Epidermal melanocyte (primary cell): ENCODE measurements around the gene P3H2.

Experiments
- DNase-seq: peaks from one replicate; pipeline ENCODE4 v3.0.0; 2011; ENCODE audit warnings: low spot score; ENCODE audit not compliant: insufficient read length

The P3H2 gene

DNA sequence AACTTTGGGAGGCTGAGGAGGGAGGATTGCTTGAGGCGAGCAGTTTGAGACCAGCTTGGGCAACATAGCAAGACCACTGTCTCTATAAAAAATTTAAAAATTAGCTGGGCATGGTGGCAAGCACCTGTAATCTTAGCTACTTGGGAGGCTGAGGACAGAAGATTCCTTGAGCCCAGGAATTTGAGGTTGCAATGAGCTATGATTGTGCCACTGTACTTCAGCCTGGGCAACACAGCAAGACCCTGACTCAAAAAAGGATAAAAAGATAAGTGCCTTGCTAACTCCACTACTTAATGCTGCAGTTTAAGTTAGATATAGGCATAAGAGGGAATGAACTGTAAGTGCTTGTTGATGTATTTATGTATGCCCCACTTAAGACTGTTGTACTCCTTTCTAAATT is 102.2 kb downstream of the P3H2 start:
- no peak for DNase-seq

DNA sequence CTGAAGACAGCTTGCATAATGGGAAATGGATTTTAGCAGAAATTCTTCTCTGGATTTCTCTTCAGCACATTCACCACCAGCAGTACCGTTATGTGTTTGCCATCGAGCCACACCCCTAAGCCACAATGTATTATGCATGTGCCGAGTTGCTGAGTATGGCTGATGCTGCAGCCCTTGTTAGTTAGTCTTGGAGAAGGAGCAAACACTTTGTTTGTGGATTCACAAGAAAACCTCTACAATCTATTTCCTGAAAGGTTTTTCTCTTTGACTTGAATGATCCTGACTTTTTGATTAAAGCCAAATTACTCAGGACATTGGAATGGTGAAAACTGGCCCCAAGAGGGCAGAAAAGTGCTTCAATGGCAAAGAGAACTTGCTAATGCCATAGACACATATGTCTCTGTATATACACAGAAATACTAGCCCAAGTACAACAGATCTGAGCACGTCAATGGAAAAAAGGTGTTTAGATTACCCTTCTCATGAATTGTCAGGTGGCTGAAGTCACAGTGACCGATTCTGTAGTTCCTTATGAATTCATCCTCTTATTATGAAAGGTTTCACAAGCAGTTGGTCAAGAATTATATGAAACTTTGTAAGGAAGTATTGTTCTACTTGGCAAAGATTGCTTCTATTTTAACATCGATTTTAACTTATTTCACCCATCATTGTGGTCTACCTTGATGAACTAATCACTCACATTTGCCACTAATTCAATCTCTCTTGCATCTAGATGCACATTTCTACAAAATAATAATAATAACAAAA is 103.0 kb downstream of the P3H2 start:
- DNase-seq = peak; percentile 19

DNA sequence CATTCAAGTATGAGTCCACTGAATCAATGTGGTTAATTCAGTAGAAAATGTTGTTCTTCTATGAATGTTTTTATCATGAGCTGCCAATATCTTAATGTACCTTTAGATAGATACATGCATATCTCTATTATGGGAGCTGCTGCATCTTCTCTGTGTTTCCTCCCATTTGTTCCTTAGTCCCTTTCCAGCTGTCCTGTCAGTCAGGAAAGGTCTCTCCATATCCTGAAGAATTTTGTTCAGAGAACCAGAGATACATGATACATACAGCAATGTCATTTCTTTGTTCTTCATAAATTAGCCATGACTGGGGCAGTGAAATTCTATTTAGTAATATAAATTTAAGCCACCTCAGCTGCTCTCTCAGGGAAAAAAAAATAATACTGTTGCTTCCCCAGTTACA is 103.7 kb downstream of the P3H2 start:
- DNase-seq = no peak

DNA sequence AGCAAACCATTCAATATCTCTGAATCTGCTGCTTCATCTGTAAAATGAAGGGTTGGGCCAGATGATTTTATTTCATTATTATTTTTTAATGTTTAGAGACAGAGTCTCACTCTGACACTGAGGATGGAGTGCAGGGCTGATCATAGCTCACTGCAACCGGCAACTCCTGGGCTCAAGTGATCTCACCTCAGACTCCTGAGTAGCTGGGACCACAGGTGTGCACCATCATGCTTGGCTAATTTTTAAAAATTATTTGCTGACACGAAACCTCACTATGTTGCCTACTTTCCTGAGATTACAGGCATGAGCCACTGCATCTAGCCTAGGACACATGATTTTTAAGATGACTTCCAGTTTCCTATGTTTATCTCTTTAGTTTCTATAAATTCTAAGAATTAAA is 105.8 kb downstream of the P3H2 start:
- no peak for DNase-seq

DNA sequence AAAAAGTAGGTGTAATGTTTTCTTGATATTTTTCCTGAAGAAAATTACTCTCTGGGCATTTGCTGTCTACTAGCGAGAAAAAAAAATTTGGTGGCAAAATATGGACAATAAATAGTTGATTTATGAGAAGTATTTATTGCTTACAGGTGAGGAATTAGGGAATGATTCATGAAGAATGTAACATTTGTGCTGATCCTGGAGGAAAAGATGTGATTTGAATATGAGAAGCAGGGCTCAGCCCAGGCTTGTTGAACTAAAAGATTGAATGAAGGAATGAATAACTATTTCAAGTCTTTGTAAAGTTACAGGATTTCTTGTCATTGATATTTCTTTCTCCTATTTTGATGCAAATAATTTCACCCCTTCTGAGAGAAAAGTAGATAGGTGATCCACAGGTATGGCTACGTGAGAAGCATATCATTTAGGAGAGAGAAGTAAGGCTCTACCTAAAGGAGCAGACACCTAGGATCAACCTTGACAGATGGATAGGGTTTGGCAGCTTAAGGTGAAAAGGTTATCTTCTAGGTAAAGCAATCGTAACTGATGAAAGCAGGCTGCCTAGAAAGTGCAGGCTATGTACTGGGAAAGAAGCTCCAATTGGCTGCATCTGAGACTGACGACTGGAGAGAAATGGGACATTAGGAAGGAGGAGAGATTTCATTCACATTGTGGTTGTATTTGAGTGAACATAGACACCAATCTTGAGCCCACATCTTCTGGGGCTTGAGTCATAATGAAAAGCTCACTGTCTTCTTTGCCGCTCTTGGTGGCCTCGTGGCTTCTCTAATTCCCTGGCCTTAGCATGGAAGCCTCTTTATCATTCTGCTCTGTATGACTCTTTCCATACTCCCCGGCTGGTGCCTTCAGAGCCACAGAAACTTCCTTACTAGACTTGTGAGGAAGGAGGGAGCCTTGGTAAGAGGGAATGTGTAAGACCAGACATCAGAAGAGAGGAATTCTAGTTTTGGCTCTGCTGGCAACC is 106.5 kb downstream of the P3H2 start:
- no peak for DNase-seq

DNA sequence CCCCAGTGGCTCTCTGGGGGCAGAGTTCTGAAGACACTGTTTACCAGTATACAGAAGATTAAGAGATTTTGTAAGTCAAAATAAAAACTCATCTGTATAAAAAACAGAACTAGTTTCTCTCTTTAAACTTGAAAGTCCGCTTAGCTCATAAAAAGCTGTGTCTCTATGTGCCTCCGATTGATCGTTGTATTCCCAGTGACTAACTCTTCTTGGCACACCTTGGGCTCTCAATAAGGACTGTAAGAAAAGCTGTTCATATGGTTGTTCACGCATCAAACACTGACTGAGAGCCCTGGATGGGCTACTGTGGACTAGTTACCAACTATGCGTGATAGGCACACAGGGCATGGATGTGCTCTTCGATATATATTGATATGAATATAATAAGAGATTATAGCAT is 107.9 kb downstream of the P3H2 start:
- DNase-seq = no peak

DNA sequence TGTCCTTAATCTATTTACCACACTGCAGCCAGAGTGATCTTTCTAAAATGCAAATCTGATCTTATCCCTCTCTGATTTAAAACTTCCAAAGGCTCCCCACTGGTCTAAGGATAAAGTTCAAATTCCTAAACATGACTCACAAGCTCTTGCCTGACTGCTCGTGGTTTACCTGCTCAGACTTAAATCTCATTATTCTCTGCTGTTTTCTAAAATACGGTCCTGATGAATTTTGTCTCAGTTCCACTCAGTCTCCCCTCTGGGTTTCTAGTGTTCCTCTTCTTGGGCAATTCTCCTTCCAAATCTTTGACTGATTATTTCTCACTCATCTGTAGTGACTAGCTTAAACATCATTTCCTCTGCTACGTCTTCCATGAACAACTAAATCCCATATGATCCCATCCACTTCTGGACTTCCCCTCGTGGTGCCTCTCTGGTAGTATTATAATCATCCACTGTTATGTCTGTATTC is 108.3 kb downstream of the P3H2 start:
- DNase-seq = no peak

DNA sequence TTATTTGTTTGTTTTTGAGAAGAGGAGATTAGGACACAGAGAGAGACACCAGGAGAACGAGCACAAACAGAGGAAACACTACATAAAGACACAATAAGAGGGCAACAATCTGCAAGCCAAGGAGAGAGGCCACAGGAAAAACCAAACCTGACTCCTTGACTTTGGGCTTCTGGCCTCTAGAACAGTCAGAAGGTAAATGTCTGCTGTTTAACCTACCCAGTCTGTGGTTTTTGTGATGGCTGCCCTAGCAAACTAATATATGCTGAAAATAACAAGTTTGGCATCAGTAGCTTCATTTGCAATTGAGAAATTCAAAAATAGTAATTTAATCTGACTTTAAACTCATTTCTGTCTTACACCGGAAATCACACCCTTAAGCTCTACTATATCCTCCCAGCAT is 110.2 kb downstream of the P3H2 start:
- no peak for DNase-seq

DNA sequence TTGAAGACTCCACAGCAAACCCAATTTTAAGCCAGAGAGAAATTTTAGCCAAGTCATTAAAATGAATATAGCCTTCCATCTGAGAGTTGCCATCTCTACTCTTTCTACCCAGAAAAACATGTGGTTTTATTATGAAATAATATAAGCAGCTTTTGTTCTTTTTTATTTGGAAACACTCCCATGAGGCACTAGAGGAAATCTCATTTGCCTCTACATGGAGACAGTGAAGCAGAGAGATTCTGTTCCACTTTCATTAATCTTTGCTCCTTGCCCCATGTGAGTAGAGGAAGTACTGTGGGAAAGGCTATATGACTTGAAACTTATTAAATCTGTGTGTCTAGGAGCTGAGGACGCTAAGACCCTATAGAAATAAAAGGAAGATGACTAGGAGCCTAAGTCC is 111.1 kb downstream of the P3H2 start:
- DNase-seq = no peak

DNA sequence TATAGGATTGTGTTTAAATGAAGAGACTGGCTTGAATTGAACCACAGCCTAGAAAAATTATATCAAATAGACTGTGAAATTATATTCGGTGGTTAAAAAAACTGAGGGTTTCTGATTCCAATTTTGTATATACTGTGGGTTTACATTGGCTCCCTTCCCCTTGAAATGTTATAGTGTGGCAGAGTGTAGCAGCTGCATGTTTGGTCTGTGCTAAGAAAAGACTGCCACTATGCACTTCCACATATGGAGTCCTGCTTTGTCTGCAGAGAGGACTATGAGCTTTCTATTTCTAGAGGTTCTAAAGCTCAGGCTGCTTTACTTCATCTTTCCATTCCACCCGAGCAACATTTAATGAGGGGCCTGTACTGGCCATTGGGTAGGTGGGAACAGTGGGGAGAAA is 112.3 kb downstream of the P3H2 start:
- no peak for DNase-seq

DNA sequence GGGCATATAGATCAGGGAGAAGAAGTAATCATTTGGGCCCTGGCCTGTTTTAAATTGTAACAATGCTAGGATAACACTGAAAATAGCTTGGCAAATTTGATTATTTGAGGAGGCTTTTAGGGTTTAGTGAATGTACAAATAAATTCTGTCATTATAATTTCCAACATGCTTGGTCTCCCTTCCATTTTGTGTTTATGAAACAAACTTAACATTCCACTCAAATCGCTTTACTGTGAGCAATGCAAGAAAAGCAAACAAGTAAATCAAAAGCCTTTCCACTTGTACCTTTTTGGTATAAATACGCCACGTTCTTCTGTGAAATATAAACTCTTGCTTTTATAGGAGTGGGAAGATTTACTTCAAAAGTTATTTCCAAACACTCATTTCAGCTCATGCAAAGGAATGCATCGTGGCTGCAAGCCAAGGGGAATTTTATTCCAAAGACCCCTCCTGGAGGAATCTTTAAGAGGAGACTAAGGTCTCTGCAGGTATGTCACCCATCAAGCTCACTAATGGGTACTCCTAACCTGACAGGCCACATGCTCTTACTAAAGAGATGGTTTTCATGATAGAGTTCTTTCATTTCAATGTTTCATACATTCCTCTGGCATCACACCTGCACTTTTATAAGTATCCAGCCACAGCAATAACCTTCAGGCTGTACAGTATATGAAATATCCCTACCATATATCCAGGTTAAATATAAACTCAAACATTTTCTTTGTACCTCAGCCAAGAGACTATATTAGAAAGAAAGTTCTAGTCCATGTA is 115.2 kb downstream of the P3H2 start:
- no peak for DNase-seq

DNA sequence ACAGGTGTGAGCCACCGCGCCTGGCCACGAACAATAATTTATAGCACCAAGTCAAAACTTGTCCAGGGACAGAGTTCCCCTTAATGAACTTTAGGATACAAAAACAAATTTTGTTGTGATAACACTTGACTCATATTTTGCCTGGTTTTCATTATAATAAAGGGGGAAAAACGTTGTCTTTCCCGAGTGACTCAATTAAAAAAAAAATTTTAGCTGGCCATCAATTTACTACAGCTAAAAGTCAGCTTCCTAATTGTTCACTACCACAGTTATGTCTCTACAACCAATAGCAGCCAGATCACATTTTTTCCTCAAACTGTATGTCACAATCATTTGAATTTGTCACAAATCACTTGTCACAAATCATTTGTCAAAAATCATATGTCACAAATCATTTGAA is 116.0 kb downstream of the P3H2 start:
- no peak for DNase-seq

DNA sequence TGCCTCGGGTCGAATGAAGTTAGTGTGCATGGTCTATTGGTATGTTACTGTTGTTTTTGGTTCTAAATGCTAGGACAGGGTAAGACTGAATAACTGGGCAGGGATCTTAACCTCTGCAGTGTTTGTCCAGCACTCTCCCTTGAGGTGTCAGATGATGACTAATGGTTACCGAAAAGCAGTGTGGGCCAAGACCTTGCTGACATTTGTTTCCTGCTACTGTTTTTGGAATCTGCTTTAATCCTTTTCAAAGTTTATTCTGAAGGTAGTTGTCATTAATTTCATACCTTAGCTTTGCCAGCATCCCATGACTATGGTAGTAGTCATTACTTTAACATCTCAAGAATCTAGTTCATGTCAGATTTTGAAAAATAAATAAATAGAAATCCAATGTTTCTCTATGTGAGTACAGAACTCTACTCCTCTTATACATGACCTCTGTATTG is 117.0 kb downstream of the P3H2 start:
- DNase-seq = no peak

DNA sequence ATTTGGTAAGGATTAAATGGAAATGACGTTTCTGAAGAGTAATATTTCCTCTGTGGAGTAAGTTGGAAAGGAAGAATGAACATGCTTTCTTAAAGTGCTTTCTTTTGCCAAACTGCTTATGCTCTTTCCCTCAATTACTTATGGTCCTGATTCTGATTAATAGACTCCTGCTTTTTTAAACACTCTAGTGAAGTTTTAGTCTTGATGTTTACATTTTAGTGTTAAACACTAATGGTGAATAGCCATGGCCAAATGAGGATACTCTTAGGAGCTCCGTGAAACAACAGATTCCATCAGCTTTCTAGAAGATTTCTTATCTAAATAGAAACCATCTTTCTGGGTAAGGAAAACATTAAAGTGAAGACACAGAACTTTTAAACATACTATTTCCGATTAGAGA is 117.6 kb downstream of the P3H2 start:
- no peak for DNase-seq

DNA sequence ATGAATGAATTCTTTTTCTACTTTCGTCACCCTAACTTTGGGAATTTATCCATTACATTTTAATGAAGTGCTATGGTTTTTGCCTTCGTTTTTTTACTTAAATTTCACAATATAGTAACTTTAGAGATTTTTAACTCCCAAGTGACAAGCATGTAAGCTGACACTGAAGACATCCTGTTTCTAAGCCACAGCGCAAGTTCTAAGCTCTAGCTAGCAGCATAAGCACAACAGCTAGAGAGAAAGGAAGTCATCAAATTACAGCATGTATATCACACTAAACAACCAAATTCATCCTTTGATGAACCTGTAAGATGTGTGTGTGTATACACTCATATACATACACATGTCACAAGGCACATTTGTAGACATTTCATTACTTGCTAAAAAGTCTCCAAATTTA is 119.3 kb downstream of the P3H2 start:
- DNase-seq = no peak

DNA sequence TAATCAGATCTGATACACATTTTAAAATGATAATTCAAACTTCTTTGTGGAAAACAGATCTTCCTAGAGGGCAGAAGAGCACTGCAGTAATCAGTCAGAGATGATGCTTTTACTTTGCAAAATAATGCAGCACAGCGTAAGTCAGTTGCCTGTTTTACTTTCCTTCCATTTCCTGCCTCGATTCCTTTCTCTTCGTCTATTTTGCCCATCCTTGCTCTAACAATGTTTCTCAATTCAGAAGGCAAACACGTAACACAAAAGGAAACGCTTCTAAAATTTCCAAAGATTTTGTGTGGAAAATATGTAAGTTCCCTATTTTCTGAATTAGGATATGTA is 119.9 kb downstream of the P3H2 start:
- no peak for DNase-seq

DNA sequence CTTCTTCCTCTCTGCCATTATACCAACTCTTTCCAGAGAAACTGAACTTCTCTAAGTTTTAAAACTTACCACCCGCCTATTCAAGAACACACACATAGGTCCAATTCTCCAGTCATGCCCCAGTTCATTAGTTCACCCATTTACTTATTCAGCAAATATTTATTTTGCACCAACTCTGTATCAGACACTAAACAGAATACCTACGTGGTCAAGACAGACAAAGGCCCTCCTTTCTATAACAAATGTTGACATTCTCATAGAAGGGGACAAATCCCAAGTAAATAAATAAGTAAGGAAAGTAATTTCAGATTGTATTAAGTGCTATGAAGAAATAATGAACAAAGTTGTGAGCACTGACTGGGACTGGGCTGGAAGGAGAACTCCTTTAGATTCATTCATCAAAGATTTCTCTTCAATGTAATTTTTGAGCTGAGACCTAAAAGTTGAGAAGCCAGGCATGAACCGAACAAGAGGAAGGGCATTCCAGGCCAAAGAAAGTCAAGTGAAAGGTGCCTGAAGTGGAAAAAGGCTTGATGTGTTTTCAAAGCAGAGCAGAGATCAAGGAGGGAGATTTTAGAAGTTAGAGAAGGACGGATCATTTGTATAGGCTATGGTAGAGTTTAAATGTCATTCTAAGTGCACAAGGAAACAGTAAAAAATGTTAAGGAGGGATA is 120.4 kb downstream of the P3H2 start:
- DNase-seq = no peak

DNA sequence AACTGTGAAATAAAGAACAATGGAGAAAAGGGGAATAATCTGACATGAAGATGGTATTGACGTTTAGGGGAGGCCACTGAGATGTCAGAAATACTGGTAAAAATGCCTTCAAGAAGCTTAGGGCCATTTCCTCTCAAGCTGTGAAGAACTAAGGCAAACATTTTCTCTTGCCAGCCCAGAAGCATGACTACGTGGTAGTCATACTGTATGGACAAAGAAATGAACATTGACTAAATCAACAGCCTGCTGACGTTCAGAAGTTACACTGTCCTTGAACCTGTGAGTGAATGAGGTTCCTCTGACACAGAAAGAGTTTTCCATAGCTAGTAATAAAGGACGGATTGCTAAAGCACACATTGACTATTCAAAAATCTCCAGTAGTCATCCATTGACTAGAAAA is 121.0 kb downstream of the P3H2 start:
- no peak for DNase-seq

DNA sequence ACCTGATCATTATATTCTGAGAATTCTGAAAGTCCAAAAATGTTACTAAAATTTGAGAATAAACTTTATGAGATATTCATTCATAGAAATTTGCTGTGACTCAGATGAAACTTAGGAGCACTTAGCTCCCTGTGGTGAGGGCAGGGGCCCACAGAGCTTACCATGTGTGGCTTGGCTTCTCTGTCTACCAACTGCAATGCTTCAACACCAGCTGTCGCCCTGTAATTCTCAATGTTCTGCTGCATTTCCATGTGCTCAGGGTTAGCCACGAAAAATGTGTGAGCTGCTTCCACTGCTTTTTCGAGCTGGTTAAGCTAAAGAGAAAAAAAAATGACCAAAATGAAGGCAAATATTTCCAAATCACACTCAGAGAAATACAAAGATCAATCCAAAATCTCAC is 125.6 kb downstream of the P3H2 start:
- DNase-seq = no peak

DNA sequence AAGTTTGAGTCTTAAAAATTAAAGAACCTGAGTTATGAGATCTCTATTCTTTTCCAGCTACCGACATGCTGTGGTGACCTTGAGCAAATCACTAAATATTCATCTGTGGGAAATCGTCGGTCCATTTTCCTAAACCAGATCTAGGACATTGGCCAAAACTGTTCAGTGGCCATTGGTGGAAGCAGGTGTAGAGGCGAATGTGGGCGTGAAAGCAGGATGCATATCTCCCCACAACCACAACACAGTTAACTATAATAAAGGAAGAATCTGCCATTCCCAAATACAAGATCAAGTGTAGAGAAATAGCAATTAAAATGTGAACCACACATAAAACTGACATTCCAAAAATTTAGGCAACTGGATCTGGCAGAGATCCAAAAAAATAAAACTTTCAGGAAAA is 129.9 kb downstream of the P3H2 start:
- DNase-seq = no peak

DNA sequence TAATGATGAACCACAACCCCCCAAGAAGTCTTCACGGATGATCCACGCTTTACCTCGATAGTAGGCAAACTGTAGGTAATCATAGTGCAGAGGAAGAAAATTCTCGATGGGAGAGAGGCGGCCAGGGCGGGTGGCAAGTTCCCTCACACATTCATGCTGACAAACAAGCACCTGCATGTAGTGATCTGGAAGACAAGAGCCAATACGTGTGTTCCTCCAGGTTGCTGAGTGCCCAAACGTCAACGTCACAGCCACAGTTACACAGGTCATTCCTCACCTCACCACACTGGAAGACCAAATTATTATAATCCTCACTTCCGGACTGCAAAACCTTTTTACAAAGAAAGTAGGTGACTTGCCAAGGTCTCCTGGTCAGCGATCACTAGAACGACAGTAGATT is 131.8 kb downstream of the P3H2 start:
- no peak for DNase-seq
